ENCODE results near the gene ITPKB.

ITPKB gene

DNA sequence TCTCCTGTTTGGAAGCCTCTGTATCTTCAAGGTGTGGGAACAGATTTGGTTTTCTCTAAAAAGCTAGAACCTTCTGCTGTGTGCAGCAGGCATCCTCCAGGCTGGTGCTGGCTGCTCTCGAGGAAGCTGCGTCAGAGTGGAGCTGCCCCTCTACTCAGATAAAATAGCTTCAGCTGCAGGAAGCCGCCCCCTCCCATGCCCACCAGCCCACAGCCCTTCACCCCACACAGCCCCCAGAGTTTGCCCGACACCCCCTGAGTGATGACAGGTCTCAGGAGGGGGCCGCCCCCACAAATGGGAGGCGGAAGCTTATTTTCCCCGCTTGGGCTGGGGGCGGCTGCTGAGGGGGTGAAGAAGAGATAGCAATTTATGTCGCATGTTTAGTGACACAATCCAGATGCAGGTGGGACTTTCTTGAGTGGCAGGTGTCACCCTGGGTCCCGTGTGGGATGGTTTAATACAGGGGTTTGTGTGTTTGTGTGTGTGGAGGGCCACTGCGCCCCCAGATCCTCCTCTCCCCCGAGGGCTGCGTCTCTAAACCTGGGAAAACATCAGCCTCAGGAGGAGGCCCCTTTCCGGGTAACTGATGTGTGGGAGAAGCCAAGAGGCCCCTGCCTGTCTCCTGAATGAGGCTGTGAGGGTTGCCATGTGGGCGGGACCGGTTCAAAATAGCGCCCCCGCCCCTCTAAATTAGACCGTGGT lies 135.1 kb downstream of the ITPKB start:
- H2AFZ ChIP-seq (ENCODE audit: low read depth, low read length): no peak overlapping the region
- no peaks in the 10 kb centered on the region; the same call in 1 of the 2 replicates for H4K20me1 ChIP-seq (ENCODE audit: insufficient read depth, low read length)
- no peak for TF ChIP-seq EZH2 (IDR thresholded peaks at IDR 0.05; ENCODE audit: borderline replicate concordance, low read depth, low read length, severe bottlenecking)
- TF ChIP-seq, protein P1, sequence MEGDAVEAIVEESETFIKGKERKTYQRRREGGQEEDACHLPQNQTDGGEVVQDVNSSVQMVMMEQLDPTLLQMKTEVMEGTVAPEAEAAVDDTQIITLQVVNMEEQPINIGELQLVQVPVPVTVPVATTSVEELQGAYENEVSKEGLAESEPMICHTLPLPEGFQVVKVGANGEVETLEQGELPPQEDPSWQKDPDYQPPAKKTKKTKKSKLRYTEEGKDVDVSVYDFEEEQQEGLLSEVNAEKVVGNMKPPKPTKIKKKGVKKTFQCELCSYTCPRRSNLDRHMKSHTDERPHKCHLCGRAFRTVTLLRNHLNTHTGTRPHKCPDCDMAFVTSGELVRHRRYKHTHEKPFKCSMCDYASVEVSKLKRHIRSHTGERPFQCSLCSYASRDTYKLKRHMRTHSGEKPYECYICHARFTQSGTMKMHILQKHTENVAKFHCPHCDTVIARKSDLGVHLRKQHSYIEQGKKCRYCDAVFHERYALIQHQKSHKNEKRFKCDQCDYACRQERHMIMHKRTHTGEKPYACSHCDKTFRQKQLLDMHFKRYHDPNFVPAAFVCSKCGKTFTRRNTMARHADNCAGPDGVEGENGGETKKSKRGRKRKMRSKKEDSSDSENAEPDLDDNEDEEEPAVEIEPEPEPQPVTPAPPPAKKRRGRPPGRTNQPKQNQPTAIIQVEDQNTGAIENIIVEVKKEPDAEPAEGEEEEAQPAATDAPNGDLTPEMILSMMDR (IDR thresholded peaks at IDR 0.05; ENCODE audit: borderline replicate concordance, extremely low read depth, low read length, poor library complexity, severe bottlenecking): no peak
- ATAC-seq (ENCODE audit: insufficient read depth, low read depth): no peak
- H3K27me3 ChIP-seq (ENCODE audit: insufficient read depth, low read length, poor library complexity): no peaks in the 10 kb centered on the region
- no peak overlapping the region for H3K4me2 ChIP-seq (ENCODE audit: insufficient read depth, low read length)
- DNase-seq: no peak
- no peak overlapping the region for H3K9ac ChIP-seq (ENCODE audit: low read depth, low read length)
- H3K27ac ChIP-seq (ENCODE audit: low read length): no peak overlapping the region
- H3K36me3 ChIP-seq (ENCODE audit: insufficient read depth, low read length): no peaks in the 10 kb centered on the region
- no peaks in the 10 kb centered on the region for H3K4me1 ChIP-seq (ENCODE audit: insufficient read depth, low read length)
- no peaks in the 10 kb centered on the region for H3K9me3 ChIP-seq (ENCODE audit: insufficient read depth, low read length, severe bottlenecking)
- H3K79me2 ChIP-seq (ENCODE audit: insufficient read depth, low read length): no peaks in the 10 kb centered on the region
- no peak overlapping the region for H3K4me3 ChIP-seq (ENCODE audit: low read depth in 1 of 2, low read length in 2 of 2)

DNA sequence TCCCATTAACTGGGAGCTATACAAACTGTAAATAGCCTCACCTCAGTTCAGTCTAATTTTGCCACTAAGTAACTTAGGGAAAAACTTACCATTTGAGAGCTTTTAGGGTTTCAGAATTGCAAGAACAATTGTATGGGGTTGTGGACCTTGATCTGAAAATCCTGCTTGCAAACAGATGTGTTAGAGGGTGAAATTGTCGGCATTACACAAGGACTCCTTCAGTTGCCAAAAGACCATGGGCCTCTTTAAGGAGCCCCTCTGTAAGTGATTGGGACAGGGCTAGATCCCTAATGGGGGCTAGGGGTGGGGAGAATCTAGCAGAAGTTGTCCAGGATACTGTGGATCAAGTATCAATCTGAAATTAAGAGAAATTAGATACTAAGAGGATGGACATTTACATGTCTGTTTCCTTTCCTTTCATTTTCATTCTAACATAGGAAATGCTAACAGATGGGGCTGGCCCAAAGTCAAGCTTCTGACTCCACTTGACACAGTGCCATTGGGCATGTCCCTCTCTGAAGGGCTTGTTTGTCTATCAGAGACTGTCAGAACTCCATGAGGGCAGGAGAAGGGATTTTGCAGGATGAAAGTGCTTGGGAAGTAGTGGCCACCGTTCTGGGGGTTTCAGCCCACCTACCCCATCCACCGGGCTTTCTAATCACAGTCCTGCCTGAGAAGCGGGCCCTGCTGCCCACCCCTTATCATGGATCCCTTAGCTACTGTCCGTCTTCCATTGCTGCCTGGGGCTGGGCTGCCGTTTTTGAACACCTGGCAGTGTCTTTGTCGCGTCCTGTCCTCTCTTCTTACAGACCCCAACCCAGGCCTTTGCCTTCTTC lies 135.8 kb downstream of the ITPKB start:
- no peaks in the 10 kb centered on the region for H3K36me3 ChIP-seq (ENCODE audit: insufficient read depth, low read length)
- H3K4me3 ChIP-seq (ENCODE audit: low read depth in 1 of 2, low read length in 2 of 2): no peak overlapping the region
- H3K4me1 ChIP-seq (ENCODE audit: insufficient read depth, low read length): no peaks in the 10 kb centered on the region
- H2AFZ ChIP-seq (ENCODE audit: low read depth, low read length): no peak overlapping the region
- H4K20me1 ChIP-seq (ENCODE audit: insufficient read depth, low read length): no peaks in the 10 kb centered on the region; the same call in 1 of the 2 replicates
- H3K9me3 ChIP-seq (ENCODE audit: insufficient read depth, low read length, severe bottlenecking): no peaks in the 10 kb centered on the region
- no peak overlapping the region for H3K9ac ChIP-seq (ENCODE audit: low read depth, low read length)
- no peaks in the 10 kb centered on the region for H3K79me2 ChIP-seq (ENCODE audit: insufficient read depth, low read length)
- H3K27me3 ChIP-seq (ENCODE audit: insufficient read depth, low read length, poor library complexity): no peaks in the 10 kb centered on the region
- DNase-seq (no peak), ATAC-seq (ENCODE audit: insufficient read depth, low read depth) (no peak)
- TF ChIP-seq EZH2 (IDR thresholded peaks at IDR 0.05; ENCODE audit: borderline replicate concordance, low read depth, low read length, severe bottlenecking): no peak
- TF ChIP-seq, protein P1 (IDR thresholded peaks at IDR 0.05; ENCODE audit: borderline replicate concordance, extremely low read depth, low read length, poor library complexity, severe bottlenecking): no peak
- no peak overlapping the region for H3K4me2 ChIP-seq (ENCODE audit: insufficient read depth, low read length)
- H3K27ac ChIP-seq (ENCODE audit: low read length): no peak overlapping the region

DNA sequence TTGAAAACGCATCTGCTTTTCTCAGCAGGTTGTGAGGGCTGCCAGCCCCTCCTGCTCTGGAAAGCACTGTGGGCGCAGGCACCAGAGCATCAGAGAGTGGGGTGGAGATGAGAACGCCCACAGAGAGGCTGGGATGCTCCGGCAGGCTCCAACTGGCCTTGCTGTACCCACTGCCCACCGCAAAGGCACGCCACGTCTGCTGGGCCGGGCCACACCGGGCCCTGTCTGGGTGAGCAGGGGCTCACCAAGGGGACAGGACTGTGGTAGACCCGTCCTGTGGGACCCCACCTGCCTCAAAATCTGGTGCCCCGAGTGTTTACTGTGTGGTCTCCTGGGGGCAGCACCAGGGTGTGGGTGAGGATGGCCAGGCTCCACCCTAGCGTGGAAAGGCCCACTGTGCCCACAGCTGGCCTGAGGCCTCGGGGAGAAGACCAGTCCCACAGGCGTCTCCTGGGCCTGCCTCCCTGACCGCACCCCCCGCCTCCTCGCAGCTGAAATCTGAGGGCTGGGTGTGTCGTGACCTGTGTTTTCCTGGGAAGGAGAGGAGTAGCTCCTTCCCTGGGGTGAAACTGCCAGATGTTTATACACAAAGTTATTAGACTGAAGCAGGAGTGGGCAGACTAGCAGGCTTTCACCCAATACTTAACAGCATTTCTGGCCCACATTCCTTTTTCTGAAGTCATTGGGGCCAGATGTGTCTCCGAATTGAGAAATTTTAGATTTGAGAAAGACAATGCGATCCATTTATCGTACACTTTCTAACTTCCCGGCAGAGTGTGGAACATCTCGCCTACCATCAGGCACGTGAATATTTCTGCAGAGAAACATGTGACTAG lies 136.7 kb downstream of the ITPKB start:
- Histone ChIP-seq H3K4me3 (ENCODE audit: low read depth in 1 of 2, low read length in 2 of 2) (no peak overlapping the region), H3K79me2 (ENCODE audit: insufficient read depth, low read length) (no peaks in the 10 kb centered on the region), H3K27me3 (ENCODE audit: insufficient read depth, low read length, poor library complexity) (no peaks in the 10 kb centered on the region), H3K4me2 (ENCODE audit: insufficient read depth, low read length) (no peak overlapping the region), H3K9me3 (ENCODE audit: insufficient read depth, low read length, severe bottlenecking) (no peaks in the 10 kb centered on the region), H3K36me3 (ENCODE audit: insufficient read depth, low read length) (no peaks in the 10 kb centered on the region), H2AFZ (ENCODE audit: low read depth, low read length) (no peak overlapping the region), H4K20me1 (ENCODE audit: insufficient read depth, low read length) (no peaks in the 10 kb centered on the region; the same call in 1 of the 2 replicates), H3K4me1 (ENCODE audit: insufficient read depth, low read length) (no peaks in the 10 kb centered on the region), H3K9ac (ENCODE audit: low read depth, low read length) (no peak overlapping the region), H3K27ac (ENCODE audit: low read length) (no peak overlapping the region)
- DNase-seq: no peak
- no peak for ATAC-seq (ENCODE audit: insufficient read depth, low read depth)
- no peak for TF ChIP-seq EZH2 (IDR thresholded peaks at IDR 0.05; ENCODE audit: borderline replicate concordance, low read depth, low read length, severe bottlenecking)
- TF ChIP-seq, protein P1 (IDR thresholded peaks at IDR 0.05; ENCODE audit: borderline replicate concordance, extremely low read depth, low read length, poor library complexity, severe bottlenecking): no peak

Measured in DND-41 (cell line).